Measurements from ENCODE around the gene CRABP1.

CRABP1 gene

DNA sequence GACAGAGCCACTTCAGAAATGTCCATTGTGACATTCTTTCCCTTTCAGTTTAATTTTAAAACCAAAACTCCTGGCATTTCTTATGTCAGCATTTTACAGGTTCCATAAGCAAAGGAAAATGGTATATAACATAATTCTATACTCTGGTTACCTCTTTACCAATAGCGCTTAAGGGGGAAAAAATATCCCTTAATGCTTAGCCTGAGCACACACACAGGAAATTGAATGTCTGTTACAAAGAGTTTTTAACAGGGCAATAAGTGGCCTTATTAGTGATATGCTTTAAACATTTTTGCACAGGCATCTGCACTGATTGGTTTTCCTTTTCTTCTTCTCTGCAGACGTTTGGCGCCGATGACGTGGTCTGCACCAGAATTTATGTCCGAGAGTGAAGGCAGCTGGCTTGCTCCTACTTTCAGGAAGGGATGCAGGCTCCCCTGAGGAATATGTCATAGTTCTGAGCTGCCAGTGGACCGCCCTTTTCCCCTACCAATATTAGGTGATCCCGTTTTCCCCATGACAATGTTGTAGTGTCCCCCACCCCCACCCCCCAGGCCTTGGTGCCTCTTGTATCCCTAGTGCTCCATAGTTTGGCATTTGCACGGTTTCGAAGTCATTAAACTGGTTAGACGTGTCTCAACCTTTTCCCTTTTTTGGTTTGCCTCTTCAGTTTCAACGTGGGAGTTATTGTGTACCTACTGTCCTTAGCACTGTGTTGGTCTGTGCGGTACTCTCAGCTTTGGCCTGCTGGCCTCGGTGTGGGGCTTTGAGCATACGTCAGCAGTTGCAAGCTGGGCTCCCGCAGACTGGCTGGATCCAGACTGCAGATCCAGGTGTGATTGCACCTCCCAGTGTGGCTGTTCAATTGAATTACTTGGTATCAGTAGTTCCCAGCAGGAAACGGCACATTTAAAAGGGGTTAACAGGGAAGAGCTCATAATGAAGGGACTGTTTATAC lies 7.7 kb downstream of the CRABP1 start:
- no peak for DNase-seq

DNA sequence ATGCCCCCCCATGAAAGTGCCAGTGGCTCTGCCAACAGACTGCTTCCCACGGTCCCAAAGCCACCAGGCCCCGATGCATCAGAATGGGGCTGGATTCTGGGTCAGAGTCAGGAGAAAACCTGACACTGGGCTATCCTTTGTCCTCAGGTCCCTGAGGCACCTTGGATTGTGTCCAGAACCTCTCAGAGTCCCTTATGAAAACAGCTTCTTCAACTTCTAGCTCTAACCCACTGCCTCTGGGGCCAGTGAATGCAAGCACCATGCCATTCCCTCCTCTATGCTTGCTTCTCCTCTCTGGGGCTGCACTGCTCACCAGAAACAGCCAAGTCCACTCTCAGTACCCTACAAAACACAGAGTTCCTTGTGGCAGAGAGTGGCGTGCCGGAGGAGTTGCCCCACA lies 9.9 kb downstream of the CRABP1 start:
- no peak for DNase-seq

DNA sequence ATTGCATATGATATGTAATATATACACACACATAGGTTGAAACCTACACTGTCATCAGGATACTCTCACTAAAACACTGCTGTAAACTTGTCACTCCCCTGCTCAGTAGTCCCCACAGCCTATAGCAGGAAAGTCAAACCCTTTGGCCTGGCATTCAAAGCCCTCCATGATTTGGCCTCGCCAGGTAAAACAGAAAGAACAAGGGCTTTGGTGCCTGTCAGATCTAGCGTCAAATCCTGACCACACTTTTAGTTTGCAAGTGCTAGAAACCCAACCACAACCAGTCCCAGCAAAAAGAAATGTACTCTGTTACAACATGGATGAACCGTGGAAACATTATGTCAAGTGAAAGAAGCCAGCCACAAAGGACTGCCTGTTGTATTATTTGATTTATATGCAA lies 11.4 kb downstream of the CRABP1 start:
- no peak for DNase-seq

DNA sequence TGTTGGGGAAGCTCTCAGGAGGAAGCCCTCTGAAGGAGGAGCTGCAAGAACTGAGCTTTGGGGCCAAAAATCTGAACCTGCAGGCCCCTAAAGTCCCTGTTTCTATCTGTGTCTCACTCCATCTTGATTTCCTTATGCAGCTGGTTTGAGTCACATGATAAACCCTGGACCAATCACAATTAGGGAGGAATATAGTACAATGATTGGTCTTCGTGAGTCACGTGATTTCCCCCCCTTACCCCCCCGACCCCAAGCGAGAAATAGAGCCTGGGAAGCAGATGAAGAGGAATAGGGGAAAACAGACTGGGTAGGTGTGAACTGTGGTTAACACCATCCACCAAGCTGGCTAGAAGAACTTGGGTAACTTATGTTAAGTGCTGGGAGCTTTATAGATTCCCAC lies 12.9 kb downstream of the CRABP1 start:
- DNase-seq = no peak

DNA sequence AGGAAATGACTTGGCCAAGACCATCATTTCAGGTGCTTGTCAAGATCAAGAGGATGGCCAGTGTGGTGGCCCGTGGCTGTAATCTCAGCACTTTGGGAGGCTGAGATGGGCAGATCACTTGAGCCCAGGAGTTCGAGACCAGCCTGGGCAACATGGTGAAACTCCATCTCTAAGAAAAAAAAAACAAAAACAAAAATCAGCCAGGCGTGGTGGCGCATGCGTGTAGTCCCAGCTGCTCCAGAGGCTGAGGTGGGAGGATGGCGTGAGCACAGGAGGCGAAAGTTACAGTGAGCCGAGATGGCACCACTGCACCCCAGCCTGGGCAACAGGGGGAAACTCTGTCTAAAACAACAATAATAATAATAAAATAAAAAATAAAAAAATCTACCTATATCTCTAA lies 15.0 kb downstream of the CRABP1 start:
- no peak for DNase-seq

DNA sequence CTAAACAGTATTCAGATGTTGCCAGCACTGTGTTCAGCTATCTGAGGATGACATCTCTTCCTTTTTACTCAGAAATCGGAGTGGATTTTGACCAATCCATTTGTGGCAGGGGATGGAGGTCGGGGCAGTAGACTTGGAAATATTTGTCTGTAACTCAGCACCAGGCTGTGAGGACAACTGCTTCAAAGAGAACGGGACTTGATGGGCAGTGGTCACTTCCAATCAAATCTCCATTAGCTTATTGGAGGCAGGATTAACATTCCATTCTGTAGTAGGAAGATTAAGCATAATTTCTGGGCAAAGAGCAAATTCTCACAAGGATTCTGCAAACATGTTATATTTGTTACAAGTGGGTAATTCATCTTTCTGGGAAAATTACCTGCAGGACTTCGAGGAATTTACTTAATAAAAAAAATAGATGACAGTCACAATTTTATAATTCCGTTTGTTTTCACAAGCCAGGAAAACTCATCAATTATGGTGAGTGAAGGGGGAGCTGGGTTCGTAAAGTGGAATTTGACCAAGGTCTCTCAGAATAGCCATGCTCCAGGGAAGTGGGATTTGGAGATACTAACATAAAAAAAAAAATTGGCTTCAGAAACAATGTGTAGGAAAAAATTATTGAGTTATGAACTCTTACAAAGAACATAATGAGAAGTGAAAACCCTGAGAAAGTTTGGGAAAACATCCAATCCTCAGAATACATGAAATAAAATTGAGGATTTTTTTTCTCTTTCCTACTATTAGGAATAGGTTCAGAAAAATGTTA lies 18.1 kb downstream of the CRABP1 start:
- DNase-seq = no peak

DNA sequence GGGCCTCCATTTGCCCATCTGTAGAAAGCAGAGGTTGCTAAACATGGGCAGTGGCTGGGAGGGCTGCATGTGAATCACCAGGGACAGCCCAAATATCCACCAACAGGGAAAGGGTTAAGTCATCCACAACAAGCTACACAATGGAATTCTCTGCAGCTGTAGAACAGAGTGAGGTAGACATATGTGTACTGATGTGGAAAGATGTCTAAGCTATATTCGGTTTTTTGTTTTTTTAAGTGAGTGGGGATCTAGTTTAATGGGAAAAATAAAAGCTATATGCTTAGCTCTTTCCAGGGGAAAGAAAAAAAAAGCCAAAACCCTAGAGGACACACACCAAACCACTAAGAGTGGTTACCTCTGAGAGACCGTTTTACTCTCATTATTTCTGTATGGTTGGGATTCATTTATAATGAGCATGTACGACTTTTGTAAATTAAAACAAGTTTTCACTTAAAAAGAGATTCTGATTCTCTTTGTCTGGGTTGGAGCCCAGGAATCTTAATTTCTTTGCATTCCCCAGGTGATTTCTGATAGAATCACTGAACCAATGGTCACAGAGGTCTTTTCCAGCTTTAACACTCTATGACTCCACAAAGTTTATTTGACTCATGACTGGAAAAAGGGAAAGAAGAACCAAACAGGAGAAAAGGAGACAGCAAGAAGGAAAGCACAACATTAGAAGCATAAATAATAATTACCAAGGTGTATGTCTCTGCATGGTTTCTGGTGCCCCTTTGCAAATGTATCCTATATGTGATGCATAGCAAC lies 19.1 kb downstream of the CRABP1 start:
- no peak for DNase-seq

DNA sequence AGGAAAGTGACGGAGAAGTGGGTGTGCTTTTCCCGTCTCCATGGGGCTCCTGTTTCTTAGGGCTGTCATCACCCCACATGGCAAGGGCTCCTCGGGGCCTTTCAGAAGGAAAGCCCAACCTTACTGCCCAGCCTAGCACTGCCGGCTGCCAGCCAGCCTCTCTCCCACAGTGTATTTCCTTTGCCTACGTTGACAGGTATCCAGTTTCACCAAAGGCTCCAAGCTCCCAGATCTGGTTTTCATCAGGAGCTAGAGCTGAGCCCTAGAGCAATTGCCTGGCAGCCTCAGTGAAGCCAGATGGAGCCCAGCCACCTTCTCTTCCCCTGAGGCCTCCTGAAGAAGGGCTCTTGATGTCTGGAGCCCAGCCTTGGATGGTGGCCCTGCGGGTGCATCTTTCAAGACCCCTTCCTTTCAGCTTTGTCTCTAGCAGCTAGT lies 20.2 kb downstream of the CRABP1 start:
- DNase-seq = no peak

DNA sequence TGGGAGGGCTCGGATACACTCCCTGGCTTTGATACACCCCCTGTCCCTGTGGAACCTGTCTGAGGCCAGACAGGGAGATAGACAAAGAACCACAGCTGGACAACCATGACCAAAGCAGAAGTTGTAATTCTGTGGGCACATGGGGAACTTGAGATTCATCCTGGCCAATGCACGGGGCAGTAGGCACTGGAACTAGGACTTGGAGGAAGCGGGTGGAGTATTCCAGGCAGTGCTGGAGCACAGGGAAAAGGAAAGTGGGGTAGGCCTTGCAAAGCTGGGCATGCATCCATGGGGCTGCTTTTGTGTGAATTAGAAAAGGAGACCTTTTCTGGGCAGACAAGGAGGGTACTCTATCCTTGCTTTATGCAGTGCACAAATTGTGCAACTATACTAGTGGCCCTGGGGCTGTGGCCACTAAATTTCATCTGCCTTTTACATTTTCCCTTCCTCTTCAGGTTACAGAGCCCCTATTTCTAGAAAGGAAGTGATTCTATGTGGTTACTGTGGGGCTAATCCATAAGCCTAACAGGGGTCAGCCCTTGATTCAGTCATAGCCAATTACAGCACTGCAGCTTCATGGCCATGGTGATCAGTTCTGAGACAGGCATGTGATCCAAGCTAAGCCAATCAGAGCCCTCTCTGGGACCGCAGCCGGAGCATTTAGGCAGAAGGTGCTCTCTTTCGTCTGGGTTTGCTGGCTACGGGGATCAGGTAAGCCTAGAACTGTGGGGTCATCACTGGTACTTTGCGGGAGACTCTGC lies 21.0 kb downstream of the CRABP1 start:
- DNase-seq = no peak

DNA sequence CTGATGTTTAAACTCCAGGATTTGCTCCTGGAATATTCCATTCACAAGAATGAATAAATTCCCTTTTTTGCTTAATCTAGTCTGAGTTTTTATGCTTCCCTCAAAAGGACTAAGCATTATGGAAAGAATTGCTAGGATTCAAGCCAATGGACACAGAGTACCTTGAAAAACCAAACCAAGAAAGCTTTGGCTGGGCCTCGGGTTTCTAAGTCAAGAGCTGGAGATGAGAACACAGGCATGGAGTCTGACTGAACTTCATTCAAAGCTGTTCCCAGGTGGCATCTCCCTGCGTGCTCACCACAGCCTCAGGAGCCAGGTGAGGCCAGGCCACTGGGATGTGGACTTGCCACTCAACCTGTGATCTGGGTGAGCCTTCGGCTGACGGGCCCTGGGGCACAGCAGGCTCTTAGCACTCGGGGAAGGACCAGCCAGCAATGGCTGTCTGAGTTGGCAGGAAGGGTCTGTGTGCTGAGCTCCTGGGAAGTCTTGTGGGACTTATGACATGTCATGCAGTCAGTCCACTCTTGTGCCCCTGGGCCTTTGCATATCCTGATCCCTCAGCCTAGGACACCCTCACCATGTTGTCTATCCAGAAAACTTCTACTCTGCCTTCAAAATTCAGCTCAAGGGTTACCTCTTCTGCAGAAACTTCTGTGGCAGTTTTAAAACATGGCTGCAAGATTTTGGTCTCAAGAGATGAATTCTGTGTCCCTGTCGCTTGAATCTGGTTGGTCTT lies 21.8 kb downstream of the CRABP1 start:
- DNase-seq = no peak

DNA sequence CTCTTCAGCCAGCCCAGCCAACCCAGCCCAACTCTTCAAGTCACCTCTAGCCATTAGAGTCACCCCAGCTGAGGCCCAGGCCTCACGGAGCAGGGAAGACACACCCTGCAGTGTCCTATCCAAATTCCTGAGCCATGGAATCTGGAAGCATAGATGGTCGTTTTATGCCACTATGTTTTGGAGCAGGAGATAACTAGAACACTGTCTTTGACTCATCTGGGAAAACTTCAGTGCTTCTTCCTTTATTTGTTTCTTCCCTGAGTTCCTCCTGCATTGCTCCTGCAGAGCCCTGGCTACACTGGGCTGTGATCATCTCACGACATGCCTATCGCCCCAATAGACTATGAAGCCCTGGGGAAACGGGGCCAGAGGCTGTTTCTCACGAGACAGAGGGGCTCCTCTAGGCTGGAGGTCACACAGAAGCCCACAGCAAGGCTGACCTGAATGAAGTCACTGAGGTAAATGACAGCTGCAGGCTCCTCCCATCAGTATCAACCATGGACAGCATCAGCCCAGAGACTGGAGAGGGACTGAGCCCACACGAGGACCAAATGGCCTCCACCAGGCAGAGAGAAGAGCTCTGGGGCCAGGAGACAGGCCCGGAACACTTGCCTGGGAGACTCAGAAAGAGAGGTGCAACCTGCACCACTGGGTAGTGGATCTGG lies 22.7 kb downstream of the CRABP1 start:
- no peak for DNase-seq

DNA sequence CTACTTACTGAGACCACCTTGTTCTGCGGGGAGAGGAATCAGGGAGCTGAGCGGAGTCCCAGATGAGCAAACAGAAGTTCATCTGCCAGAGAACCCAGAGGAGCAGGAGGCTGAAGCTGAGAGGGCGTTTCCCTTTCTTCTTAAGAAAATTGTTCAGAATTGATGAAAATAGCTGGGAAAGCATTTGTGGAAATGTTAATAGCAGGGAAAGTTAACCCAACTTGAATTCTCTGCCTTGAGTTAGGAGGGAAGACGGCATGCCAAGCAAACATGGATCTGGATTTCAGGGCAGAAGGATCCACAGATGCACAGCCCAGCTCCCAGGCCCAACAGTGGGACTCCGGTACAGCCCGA lies 23.2 kb downstream of the CRABP1 start:
- DNase-seq = no peak

DNA sequence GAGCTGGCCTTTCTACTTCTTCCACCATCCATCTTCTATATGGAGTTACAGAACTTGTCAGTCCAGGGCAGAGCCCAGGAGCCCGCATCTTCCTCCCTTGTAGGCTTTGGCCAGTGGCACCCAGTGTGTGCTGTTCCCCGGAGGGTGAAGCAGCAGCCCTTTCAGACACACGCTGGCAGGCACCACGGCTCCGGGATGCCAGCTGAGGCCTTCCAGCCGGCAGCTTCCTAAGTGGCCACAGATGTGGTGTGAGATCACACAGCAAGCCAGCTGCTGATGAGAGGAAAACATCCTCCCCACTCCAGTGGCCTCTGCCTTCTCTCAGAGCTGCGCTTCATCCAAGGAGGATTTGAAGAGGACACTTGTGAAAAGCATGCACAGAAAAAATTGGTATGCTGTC lies 24.1 kb downstream of the CRABP1 start:
- no peak for DNase-seq

DNA sequence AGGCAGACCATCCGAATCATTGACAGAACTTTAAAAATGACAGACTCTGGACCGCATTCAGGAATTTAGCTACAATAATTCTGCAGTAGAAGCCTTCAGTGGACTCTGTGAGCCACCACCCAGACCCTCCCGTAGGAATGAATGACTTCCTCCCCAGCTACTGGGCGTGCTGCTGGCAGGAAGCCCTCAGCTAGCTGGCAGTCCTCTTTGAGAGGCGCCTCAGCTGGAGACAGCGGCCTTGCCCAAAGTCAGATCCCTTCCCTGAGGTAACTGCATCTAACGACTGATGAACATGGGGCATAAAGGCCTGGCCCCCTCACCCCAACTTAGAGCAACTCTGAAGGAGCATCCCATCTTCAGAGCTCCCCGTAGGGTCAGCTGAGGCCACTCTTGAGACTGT lies 25.8 kb downstream of the CRABP1 start:
- peak; percentile 9 for DNase-seq

DNA sequence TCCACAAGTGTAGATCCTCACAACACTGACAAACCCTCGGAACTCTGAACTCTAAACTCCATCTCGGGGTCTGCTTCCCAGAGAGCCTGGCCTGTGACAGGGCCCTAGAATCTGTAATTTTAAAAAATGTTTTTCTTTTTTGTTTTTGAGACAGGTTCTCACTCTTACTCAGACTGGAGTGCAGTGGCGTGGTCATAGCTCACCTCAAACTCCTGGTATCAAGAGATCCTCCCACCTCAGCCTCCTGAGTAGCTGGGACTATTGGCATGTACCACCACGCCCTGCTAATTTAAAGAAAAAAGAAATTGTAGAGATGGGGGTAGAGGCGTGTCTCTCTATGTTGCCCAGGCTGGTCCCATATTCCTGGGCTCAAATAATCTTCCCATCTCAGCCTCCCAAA lies 26.2 kb downstream of the CRABP1 start:
- DNase-seq = no peak

DNA sequence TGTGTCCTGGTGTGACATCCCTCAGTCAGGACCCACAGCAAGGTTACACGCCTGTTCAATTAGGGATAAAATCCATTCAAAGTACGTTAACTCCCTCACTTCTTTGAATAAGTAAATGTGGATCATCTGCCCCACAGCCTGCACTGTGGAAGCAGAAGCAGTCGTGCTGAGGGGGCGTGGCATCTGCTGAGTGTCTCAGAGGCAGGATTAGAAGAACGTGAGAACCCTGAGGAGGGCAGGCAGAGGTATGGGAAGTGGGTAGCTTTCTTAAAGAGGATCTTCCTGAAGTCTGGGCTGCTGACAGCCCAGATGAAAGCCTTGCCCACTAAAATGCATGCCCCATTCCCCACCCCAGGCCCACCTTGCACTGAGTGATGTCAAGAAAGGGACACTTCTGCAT lies 28.5 kb downstream of the CRABP1 start:
- DNase-seq = no peak

DNA sequence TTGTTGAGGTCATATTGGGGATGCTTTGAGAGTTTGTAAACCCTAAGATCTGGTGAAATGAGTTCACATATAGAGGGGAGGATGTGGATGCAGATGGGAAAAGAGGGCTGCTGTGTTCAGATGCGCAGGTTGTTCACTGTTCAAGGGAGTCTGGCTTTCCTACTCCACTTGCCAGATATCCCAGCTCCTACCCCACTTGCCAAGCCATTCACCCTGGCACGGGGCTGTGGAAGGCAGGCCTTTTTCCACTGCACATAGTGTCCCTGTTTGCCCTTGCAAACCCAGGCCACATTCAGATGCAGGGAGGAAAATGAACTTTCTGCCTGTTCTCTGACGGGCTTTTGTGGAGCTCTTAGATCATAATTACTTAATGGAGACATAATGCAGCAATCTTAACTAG lies 29.0 kb downstream of the CRABP1 start:
- no peak for DNase-seq

DNA sequence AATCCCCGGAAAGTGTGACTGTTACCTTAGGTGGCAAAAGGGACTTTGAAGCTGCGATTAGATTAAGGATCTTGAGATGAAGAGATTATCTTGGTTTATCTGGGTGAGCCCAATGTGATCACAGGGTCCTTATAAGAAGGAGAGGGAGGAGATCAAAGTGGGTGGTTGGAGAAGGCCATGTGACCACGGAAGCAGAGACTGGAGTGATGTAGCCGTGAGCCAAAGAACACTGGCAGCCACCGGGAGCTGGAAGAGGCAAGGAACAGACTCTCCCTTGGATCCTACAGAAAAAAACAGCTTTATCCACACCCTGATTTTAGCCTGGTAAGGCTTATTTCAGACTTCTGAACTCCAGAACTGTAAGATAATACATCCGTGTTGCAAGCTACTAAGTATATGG lies 29.9 kb downstream of the CRABP1 start:
- DNase-seq = no peak

DNA sequence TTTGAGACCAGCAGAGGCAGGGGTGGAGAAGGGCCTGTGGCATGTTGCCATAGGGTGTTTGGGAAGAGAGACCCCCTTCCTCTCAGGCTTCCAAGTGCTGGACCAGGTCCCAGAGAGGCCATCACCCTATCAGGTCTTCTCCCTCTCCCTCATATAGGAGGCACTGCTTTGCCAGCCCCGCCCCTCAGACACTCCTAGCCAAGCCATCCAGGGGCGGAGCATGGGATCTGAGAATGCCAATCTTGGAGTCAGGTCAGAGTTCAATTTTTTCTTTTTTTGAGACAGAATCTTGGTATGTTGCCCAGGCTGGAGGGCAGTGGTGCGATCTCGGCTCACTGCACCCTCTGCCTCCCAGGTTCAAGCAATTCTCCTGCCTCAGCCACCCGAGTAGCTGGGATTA lies 32.7 kb downstream of the CRABP1 start:
- DNase-seq = peak; percentile 40

DNA sequence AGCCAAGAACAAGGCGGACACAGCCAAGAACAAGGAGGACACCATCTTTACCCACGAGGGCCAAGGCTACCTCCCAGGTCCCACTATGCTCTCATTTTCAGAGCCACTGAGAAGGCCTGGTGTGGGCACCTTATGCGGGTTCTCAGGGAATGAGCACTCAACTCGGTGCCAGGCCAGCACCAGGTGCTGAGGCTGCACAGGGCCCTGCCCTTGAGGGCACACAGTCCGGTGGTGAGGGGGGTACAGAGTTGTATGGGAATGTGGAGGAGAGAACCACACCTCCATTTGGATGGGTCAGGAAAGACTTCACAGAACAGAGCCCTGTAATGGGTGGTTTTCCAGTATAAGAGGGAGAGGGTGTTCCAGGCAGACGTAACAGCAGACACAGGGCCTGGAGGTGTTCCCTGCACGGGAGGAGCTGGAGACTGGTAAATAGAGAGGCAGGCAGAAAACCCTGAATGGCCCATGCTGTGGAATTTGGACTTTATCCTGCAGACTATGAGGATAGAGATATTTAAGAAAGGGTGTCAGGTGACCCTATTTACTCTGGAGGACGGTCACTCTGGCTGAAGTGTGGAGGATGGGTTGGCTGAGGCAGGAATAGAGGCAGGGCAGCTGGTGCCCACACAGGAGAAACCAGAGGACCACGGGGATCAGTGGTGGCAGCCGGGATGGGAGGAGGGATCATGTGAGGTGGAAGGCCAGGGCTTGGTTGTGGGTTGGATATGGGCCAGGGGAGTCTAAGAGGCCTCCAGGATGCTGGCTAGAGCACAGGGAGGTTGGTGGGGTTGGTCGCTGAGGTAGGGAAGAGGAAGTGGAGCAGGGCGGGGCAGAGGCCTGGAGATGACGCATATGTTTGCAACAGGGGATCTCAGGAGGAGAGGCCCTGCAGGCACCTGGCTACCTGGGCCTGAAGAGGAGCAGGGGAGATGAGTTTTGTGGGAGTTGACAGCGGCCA lies 34.6 kb downstream of the CRABP1 start:
- DNase-seq = peak; percentile 83

All from NCI-H226 (cell line).